GM12872 (cell line): Measurements from ENCODE around the gene PRR14.

Experiments
- TF ChIP-seq, protein P1 (sequence below): IDR thresholded peaks from 3 replicates; pipeline ENCODE4 v1.5.1; 2011; ENCODE audit warnings: low read depth, mild to moderate bottlenecking, low read length, moderate library complexity; ENCODE audit not compliant: insufficient read depth

The PRR14 gene

DNA sequence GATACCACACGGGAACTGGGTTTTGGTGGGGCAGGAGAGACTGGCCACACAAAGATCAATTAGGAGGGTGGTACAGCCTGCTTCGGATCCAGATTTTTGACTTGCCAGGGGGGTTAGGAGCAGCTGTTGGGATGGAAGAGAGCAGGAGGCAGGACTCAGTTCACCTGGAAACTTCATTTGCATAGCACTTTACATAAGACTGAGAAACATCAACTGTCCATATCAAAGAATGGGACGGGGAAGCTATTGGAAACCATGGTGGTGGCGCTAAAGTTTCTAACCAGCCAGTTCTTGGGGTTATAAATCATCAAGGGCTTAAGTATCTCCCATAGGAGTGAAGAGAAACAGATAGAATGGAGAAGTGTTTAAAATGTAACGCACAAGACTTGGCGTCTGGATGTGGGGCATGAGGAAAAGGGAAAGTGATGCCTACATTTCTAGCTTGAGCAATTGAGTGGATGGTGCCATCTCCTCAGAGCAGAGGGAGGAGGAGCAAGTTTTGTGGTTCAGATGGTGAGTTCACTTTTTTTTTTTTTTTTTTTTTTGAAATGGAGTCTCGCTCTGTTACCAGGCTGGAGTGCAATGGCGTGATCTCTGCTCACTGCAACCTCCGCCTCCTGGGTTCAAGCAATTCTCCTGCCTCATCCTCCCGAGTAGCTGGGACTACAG, 41.8 kb downstream of the PRR14 start:
- TF ChIP-seq, protein P1, sequence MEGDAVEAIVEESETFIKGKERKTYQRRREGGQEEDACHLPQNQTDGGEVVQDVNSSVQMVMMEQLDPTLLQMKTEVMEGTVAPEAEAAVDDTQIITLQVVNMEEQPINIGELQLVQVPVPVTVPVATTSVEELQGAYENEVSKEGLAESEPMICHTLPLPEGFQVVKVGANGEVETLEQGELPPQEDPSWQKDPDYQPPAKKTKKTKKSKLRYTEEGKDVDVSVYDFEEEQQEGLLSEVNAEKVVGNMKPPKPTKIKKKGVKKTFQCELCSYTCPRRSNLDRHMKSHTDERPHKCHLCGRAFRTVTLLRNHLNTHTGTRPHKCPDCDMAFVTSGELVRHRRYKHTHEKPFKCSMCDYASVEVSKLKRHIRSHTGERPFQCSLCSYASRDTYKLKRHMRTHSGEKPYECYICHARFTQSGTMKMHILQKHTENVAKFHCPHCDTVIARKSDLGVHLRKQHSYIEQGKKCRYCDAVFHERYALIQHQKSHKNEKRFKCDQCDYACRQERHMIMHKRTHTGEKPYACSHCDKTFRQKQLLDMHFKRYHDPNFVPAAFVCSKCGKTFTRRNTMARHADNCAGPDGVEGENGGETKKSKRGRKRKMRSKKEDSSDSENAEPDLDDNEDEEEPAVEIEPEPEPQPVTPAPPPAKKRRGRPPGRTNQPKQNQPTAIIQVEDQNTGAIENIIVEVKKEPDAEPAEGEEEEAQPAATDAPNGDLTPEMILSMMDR: no peak

DNA sequence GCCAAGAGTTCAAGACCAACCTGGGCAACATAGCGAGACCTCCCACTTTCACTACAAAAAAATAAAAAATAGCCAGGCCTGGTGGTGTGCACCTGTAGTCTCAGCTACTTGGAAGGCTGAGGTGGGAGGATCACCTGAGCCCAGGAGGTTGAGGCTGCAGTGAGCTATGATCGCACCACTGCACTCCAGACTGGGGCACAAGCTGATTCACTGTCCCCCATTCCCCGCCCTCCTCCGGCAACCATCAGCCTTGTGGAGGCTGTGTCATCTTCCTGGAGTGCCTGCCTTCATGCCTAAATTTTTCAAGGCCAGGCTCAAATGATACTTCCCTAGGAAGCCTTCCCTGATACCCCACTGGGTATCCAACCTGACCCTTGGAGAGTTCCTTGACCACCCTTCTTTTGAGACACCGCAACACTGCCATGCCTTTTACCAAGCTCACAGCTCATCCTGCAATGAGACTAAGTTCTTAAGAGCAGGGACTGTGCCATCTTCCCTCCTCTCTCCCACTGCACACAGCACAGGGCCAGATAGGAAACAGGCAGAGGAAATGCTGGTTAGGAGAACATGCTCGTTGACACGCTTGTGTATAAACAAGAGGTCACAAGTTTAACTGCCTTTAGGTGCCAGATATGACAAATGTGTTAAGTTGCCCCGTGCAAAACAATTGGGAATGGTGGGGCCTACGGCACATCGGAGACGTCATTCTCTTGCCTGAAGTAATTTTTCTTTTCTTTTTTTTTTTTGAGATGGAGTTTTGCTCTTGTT, 44.4 kb downstream of the PRR14 start:
- TF ChIP-seq, protein P1: no peak

GRCh38 chr16:30697264-30698138, 46.7 kb downstream of the PRR14 start:
- TF ChIP-seq, protein P1: no peak

- TF ChIP-seq, protein P1: no peak
Observed at GRCh38 chr16:30698139-30698815, 47.5 kb downstream of the PRR14 start.

- TF ChIP-seq, protein P1: no peak
Observed at GRCh38 chr16:30698816-30699614, 48.3 kb downstream of the PRR14 start, which contains the start of gene SRCAP. TSS of gene SRCAP (plus strand) at chr16:30699171. CDS start at chr16:30700825, 1,654 bp downstream.

GRCh38 chr16:30699615-30700099, 48.9 kb downstream of the PRR14 start:
- TF ChIP-seq, protein P1: no peak
